ENCODE results near the gene PAPOLB.
A peak's percentile ranks its signal among the peaks of the same experiment; 100 is the strongest.
"Not testable (repeated sequence)": the region's sequence is repeated elsewhere in the genome, so short reads cannot be mapped to it uniquely, and the experiment has no call there.

The PAPOLB gene

DNA sequence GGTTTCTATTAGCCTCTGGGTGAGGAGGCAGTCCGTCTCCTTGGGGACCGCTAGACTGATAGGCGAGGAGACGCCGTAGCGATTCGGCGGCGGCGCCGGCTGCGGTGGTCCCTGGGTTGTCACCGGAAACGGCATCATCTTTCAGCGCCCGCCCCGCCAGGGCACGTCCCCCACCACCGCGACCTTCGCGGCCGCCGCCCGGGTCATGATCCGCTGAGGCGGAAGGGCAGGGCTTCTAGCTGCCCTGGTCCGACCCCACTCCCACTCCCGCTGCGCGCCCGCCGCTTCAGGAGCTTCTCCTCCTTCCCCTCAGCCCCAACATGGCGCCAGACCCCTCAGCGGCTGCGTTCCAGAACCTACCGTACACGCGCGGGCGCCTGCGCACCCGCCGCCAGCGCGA is at the start of gene PAPOLB:
PAPOLB (minus strand) TSS at position 358 of the 400 bp plus-strand sequence; CDS start at position 138, 220 bp downstream.
- DNase-seq: no peak

DNA sequence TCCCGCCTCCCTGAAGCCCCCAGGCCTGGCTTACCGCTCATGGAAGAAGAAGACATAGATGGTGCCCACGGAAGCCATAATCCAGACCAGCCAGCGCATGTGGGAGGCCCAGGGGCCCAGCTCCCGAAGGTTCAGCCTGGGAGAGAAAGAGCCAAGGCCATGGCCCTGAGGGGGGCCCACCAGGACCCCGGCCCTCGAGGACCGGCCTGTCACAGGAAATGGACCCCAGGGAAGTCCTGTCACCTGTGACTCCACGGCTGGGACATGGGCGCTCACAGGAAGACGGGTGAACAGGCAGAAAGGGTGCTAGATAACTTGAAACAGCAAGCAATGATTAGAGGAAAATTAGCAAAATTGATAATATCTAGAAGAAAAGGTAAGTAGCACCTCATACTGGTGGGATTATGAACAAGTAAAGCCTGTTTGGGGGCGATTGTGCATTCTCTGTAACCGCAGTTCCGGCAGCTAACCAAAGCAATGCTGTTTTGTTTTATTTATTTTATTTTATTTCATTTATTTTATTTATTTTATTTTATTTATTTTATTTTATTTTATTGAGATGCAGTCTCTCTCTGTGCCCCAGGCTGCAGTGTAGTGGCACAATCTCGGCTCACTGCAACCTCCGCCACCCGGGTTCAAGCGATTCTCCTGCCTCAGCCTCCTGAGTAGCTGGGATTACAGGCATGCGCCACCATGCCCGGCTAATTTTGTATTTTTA is 49.4 kb upstream of the PAPOLB start:
- DNase-seq: no peak

DNA sequence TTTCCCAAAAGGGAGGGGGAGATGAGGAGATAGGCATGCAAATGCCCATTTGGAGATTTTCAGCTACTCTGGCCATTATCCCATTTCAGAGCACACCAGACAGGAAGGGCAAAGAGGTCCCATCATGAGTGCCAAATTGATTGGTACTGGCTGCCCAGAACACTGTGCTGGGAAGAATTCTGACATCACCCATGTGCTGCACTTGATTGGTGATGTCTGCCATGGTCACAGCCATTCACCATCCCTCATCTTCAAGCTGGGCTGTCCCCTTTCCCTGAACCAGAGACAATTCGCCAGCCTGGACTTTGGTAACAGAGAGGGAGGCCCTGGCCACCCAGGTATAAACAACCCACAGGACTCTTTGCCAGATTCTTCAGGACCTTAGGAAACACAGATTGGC is 44.9 kb upstream of the PAPOLB start:
- no peak for DNase-seq

DNA sequence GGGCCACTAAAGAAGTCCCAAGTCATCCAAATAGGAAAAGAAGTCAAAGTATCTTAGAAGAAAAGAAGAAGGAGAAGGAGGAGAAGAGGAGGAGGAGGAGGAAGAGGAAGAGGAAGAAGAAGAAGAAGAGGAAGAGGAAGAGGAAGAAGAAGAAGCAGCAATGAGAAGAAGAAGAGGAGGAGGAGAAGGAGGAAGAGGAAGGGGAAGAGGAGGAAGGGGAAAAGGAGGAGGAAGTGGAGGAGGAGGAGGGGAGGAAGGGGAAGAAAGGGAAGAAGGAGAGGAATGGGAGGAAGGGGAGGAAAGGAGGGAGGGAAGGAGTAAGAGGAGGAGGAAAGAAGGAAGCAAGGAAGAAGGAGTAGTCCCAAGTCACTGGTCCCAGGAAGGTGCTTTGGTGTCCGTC is 43.3 kb upstream of the PAPOLB start:
- DNase-seq: no peak

DNA sequence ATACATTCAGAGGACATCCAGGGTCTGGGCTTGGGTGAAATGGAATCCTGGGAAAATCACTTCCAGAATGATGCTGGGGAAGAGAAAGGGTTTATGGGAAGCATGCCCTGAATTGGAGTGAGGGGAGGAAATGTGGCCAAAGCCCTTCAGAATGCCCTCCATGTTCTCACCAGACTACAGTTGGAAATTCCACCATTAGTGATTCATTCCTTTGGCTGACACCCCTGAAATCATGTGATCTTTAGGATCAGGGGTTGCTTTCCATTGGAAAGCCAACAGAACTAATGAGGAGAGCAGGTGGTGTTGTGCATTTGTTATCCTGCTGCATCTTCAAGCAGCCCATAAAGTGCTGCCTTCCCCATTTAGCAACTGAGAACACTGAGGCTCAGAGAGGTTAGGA is 42.5 kb upstream of the PAPOLB start:
- DNase-seq: no peak

DNA sequence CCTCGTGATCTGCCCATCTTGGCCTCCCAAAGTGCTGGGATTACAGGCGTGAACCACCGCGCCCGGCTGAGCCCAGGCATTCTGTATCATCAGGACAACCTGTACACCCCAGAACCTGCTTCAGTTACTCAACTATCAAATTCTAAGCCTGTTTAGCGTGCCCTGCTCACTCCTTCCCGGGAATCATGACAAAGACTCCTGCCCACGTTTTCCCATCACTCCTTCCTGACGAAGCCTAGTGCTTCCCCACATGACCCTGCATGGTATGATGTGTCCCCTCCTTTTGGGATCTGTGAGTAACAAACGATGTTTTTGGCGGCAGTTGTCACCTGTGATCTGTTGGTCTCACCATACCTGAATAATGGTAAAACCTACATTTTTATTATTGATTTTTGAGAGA is 33.9 kb upstream of the PAPOLB start:
- no peak for DNase-seq

DNA sequence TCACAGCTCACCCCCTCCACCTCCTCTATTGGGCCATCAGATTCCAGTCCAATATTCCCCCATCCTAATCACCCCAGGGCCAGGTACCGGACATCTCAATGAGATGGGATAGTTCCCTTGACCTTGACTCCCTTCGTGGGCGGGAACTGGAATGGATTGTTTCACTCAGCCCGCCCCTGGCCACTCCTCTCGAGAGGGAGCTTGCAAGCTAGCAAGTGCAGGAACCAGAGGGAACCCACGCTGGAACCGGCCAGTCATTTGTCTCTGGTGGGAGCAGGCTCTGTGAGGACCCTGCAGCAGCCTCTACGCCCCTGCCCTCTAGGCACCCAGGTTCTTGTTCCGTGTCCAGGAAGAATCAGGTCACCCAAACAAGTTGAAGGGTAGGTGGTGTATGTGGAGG is 32.7 kb upstream of the PAPOLB start:
- DNase-seq: no peak

DNA sequence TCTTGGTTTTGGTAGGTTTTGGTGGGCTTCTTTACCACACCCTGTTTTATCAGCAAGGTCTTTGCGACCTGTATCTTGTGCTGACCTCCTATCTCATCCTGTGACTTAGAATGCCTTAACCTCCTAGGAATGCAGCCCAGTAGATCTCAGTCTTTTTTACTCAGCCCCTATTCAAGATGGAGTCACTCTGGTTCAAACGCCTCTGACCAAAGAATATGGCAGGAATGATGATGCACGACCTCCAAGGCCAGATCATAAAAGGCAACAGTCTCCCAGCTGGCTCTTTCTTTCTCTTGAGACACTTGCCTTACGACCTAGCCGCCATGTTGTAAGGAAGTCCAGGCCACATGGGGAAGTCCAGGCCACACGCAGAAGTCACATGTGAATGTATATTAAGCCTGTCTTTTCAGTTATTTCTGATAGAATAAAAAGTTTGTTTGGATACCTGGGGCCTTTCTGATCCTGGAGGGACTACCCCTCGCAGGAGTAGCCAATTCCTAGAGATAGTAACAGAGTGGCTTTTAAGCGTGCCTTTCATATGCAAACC is 32.2 kb upstream of the PAPOLB start:
- no peak for DNase-seq

DNA sequence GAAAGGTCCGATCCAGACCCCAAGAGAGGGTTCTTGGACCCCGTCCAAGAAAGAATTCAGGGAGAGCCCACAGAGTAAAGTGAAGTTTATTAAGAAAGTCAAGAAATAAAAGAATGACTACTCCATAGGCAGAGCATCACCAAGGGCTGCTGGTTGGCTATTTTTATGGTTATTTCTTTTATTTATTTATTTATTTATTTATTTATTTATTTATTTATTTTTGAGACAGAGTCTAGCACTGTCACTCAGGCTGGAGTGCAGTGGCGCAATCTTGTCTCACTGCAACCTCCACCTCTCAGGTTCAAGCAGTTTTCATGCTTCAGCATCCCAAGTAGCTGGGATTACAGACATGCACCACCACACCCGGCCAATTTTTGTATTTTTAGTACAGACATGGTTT is 31.4 kb upstream of the PAPOLB start:
- not testable (repeated sequence) for DNase-seq

DNA sequence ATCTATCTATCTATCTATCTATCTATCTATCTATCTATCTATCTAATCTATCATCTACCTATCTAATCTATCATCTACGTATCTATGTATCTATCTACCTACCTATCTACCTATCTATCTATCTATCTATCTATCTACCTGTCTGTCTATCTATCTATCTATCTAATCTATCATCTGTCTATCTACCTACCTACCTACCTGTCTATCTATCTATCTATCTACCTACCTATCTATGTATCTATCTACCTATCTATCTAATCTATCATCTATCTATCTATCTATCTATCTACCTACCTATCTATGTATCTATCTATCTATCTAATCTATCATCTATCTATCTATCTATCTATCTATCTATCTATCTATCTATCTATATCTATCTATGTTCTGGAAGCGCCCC is 29.7 kb upstream of the PAPOLB start:
- DNase-seq: not testable (repeated sequence)

DNA sequence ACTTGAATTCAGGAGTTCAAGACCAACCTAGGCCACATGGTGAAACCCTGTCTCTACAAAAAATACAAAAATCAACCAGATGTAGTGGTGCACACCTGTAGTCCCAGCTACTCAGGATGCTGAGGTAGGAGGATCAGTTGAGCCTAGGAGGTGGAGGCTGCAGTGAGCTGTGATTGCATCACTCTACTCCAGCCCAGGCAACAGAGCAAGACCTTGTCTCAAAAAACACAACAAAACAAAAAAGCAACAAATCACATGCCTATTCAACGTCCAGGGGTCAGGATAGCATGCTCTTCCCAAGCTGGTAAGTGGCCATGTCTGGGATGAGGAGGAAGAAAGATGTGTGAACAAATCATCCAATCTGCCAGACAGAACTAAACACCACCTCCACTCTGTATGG is 27.9 kb upstream of the PAPOLB start:
- DNase-seq: no peak

DNA sequence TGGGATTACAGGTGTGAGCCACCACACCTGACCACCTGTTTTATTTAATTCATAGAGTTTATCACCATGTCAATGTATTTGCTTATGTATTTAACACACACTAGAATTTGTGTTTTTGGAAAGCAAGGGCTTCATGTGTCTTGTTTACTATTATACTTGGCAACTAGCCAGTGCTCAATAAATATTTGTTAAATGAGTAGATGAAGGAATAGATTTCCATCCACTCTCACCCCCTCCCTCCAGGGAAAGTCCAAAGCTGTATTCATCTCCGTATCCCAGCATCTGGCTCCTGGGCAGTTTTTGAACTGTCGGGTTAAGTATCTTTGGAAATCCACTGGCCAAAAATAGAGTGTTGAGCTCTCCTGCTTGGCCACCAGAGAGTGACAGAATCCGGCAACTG is 26.3 kb upstream of the PAPOLB start:
- no peak for DNase-seq

DNA sequence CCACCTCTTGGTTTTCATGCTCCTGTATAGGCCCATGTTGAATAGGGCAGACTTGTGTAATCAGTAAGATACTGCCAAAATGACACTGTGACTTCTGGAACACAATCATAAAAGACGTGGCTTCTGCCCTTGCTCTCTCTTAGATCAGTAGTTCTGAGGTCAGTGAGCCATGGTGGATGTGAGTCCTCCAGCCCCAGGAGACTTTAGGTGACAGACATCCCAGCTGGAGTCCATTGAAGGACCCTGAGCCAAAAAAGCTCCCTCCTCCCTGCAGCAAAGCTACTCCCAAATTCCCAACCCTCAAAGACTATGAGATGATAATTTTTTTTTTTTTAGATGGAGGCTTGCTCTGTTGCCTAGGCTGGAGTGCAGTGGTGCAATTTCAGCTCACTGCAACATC is 24.8 kb upstream of the PAPOLB start:
- DNase-seq: no peak

DNA sequence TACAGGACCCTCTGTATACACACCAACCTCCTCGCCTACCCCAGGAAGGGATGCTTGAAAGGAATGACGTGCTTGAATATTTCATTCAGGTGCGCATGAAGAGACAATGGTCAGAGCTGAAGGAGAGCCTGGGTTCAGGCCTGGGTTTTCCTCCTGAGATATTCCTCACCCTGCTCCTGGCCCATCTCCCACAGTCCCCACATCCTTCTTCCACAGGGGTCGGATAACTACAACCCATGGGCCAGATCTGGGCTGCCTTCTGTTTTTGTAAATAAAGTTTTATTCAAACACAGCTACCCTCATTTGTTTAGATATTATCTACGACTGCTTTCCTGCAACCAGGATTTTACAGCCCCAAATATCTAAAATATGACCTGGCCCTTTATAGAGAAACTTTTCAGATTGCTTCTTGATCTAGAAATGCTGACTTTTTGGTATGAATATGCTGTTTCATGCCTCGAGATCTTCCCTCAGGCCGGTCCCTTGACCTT is 23.5 kb upstream of the PAPOLB start:
- no peak for DNase-seq

DNA sequence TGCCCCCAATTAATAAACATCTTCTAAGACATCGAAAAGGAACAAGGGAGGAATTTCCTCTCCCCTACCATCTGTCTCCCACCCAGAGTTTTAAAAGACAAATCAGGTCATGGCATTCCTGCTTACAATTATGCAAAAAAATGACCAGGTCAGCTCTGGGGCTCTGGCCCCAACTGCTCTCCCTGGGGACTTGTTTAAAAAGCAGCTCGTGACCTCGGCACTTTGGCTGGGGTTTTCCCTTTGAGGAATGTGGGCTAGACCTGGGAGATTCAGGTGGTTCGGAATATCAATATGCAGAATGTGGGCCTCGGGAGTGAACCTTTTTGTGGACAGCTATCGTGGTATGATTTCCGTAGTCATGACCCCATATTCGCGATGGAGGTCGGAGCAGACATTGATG is 22.3 kb upstream of the PAPOLB start:
- no peak for DNase-seq

DNA sequence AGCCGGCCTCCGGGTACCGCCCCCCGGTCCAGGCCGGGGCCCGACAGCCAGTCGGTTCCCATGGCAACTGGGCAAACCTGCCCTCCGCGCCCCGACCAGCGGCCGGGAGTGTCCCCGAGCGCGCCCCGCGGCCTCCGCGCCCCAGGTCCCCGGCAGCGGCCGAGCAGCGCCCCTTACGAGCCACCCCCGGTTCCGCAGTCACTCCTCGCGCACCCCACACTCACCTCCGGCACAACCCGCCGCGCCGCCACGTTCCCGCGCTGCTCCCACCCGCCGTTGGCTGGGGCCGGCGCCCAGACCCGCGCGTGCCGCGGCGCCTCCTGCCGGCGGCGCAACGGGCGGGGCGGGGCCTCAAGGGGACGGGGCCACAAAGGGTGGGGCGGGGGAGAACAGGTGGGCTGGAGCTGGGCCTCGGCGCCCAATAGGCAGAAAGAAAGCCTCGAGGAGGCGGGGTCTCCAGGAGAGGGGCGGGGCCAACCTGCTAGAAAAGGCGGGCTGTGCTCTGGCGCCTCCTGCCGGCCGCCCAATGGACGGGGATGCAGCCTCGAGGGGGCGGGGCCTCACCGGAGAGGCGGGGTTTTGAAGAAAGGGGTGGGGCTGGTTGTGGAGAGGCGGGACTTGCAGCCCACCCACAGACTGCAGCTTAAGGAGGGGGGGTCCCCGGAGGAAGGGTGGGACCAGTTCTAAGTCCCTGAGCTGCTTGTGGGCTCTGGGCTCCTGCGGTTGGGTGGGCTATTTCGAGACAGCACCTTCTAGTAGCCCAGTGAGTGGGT is 21.7 kb upstream of the PAPOLB start, which contains the start of gene RADIL:
RADIL (minus strand) TSS at position 345 of the 773 bp plus-strand sequence. CDS start 5,577 bp downstream, outside the sequence.
- DNase-seq: peak; percentile 90

DNA sequence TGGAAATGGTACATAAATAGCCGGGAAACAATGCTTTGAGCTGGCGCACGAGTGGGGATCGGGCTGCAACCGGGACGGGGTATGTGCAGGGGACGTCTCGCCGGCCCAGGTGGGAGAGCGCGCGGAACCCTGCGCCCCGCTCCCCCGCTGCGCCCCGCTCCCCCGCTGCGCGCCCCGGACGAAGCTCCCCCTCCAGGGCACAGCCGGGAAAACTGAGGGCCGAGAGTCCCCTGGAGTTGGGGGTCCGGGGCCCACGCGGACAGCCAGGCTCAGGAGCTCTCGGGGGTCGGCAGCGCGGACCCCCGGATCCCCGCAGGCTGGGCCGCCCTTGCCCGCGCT is 21.2 kb upstream of the PAPOLB start:
- DNase-seq: no peak

DNA sequence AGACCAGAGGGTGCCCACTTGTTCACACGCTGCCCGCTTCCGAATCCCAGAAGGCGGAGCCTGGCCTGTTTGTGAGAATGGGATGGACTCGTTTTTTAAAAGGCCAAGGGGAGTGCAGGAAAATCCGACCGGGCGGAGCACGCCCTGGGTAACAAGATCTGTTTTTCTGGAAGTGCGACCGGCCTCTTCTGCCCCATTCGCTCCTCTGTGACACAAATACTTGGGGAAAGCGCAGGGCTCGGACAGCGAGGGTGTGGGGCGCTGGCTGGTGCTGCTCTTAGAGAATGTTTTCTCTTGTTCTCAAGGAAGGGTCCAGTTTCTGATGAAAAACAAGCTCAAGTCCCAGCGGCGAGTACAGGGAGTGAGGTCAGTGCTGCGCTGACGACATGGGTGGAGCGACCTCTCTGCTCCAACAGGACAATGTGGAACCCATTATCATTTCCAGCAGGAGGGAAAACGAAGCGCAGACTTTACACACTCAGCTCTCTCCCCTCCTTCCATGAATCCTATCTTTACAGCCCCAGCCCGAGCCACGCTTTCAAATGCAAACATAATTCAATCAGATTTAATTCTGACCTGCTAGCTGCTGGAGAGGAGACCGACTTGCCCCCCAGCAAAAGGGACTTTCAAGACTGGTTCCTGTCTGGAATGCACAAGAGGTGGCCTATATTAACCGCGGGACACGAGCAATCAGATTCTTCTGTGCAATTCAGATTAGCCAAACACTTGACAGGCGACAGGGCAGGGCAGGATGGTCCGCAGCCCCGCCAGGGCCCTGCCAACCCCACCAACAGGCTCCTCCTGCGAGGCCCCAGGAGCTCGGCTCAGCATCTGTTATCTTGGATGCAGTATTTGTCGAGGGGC is 20.6 kb upstream of the PAPOLB start:
- DNase-seq: peak; percentile 12

DNA sequence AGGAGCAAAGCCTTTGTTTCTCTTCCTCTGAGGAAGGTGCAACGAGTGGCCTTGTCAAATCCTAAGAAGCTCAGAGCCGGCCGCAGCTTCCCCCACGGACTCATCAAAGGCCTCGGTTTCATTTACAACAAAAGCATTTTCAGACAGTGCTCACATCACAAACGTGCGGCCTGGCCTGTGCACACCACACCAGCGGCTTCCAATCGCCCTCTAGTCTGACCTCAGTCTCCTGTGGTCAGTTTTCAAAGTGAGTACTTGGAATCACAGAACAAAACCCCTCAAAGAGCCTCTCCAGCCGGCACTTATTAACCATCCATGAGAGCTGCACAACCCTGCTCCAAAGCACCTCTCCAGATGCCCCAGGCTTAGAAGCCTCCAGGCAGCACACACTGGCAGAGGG is 18.4 kb upstream of the PAPOLB start:
- no peak for DNase-seq

DNA sequence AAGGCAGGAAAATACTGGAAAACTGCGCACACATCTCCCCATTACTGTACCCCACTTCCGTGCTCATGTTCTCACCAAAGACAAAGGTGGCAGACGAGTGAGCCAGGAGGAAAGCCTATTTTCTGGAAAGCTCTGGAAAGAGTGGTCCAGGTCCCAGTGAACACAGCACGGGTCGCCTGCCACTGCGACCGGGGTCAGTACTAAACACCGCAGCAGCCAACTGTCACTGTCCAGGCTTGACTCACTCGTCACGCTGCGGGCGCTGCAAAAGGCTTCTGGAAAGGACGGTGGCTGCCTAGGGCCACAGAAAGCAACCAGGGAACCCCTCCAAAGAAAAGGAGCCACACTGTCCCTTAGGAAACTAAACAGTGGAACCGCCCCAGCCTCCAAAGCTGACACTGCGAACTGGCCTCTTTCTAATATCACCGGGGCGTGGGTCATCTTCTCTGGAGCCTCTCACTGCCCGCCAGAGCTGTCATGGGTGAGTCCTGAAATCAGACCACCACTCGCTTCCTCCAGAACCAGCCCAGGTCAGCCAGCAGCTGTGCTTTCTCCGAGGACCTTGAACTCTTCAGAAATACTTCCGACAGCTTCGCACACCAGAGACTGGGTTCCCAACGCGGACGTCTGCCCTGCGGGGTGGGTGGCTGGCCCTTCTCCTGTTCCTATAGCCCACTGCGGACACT is 17.7 kb upstream of the PAPOLB start:
- no peak for DNase-seq

DNA sequence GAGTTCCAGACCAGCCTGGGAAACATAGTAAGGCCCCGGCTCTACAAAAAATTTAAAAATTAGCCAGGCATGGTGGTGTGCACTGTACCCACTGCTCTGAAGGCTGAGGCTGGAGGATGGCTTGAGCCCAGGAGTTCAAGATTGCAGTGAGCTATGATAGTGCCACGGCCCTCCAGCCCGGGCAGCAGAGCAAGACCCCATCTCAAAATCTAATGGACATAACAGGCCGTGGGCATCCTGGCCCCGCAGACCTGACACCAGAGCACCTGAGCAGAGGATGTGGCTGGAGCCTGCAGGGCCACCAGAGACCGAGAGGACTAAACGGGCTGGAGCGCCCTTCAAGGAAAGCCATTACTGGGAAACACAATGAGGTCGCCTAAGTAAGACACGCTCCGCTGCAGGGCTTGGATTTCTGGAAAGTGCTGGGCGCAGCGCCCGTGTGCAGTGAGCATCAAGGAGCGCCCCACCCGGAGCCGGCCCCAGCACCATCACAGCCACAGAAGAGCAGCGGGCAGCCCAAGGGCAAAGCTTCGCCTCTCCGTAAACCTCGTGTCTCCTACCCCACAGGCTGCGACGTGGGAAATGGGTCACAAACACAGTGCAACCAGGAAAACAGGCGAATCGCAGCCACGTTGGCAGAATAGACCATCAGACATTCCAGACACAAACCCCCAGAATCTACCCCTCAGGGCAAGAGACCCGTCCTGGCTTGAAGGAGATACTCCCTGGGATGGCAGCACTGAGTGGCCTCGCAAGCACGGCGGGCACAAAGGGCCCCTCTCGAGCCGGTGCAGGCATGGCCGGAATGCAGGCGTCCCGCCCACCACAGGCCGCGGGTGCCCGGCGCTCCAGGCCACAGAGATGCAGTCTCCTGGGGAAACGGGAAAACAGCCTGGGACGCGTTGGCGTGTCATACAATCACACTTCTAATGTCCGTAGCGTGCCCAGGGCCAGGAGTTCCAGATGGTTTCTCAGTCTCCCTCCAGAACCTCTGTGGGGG is 16.8 kb upstream of the PAPOLB start:
- no peak for DNase-seq
